Type B pancreatic cell (in vitro differentiated cells): Measurements from ENCODE around the gene HPCAL1. TPM values are rescaled to one million over a fixed set of nuclear protein-coding genes. Genes with fewer than 3 reads are reported as not detected.

Experiments
- DNase-seq: peaks from one replicate; pipeline ENCODE4 v3.0.0; 2021; ENCODE audit warnings: mixed read lengths; ENCODE audit not compliant: unreplicated experiment; ENCODE audit errors: extremely low spot score
- H3K27ac Mint-ChIP-seq: 2 replicates; pipeline ENCODE4 v1.8.0; 2021; ENCODE audit warnings: mild to moderate bottlenecking, mixed read lengths
- H3K27me3 Mint-ChIP-seq: 2 replicates; pipeline ENCODE4 v1.8.0; 2021; ENCODE audit warnings: mixed read lengths
- H3K36me3 Mint-ChIP-seq: 2 replicates; pipeline ENCODE4 v1.8.0; 2021; ENCODE audit warnings: mixed read lengths
- H3K4me1 Mint-ChIP-seq: one replicate; pipeline ENCODE4 v1.8.0; 2021; ENCODE audit warnings: mixed read lengths; ENCODE audit not compliant: unreplicated experiment
- H3K4me3 Mint-ChIP-seq: 2 replicates; pipeline ENCODE4 v1.8.0; 2021; ENCODE audit warnings: mild to moderate bottlenecking, mixed read lengths
- H3K9me3 Mint-ChIP-seq: 2 replicates; pipeline ENCODE4 v1.8.0; 2021; ENCODE audit warnings: mixed read lengths
- CTCF ChIP-seq: fragments of 200-600 bp; sonication (generic); conservative IDR thresholded peaks from 2 replicates; pipeline ENCODE4 v1.5.0; 2021; ENCODE audit warnings: antibody characterized with exemption, mild to moderate bottlenecking
- total RNA-seq: library from RNA; stranded (reverse); gene quantifications from 2 replicates; pipeline ENCODE4 v1.2.1, GENCODE V29; 2021; ENCODE audit warnings: low replicate concordance

HPCAL1 gene
- total RNA-seq, 1 donor from 2014 or later, result 17.8 TPM

GRCh38 chr2:10305715-10306114, 3.0 kb downstream of the HPCAL1 start:
- no peak for DNase-seq
- H3K4me3 Mint-ChIP-seq, result peak overlapping the region; percentile 89
- peaks cover 44% of the 10 kb centered on the region for H3K27me3 Mint-ChIP-seq

DNA sequence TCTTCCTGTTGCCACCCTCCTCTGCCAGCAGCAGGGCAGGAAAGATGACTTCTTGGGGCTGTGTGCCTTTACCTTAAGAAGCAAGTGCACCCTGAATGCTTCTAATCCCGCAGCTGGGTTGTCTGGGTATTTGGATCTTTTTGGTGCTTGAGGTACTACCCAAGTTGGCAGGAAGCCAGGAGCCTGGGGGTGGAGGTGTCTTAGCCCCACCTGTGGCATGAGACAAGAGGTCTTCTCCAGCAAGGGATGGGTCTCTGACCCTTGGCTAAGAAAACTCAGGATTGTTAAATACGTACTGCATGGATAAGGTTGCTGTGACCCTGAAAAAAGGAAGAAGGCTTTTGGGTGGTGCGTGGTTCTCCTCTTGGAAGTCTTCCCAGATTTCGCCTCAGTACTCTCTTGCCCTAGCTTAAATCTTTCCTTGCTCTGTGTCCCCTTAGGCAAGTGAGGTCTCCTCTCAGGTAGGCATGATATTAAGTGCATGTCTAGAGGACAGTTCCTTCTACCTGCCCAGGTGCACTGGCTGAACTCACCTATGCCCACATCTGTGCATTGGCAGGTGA, 4.3 kb downstream of the HPCAL1 start:
- no peaks in the 10 kb centered on the region for H3K9me3 Mint-ChIP-seq
- H3K27ac Mint-ChIP-seq, result no peak overlapping the region
- H3K27me3 Mint-ChIP-seq, result peaks cover 44% of the 10 kb centered on the region
- no peak for TF ChIP-seq CTCF
- no peak for DNase-seq
- no peak overlapping the region for H3K4me3 Mint-ChIP-seq
- no peaks in the 10 kb centered on the region for H3K36me3 Mint-ChIP-seq
- H3K4me1 Mint-ChIP-seq, result peaks cover 11% of the 10 kb centered on the region

More at GRCh38 chr2:10305715-10306114, 3.0 kb downstream of the HPCAL1 start:
- Mint-ChIP-seq H3K4me1 (peaks cover 14% of the 10 kb centered on the region), H3K27ac (no peak overlapping the region), H3K9me3 (no peaks in the 10 kb centered on the region), H3K36me3 (no peaks in the 10 kb centered on the region)
- peak; percentile 42 for TF ChIP-seq CTCF

GRCh38 chr2:10307561-10308156, 5.0 kb downstream of the HPCAL1 start:
- Mint-ChIP-seq H3K36me3 (no peaks in the 10 kb centered on the region), H3K4me3 (no peak overlapping the region), H3K27ac (no peak overlapping the region), H3K27me3 (peaks cover 44% of the 10 kb centered on the region), H3K9me3 (no peaks in the 10 kb centered on the region), H3K4me1 (peaks cover 11% of the 10 kb centered on the region)
- TF ChIP-seq CTCF, result no peak
- no peak for DNase-seq

GRCh38 chr2:10308866-10309265, 6.2 kb downstream of the HPCAL1 start:
- Mint-ChIP-seq H3K4me1 (peaks cover 11% of the 10 kb centered on the region), H3K27ac (no peak overlapping the region), H3K27me3 (peaks cover 38% of the 10 kb centered on the region), H3K9me3 (no peaks in the 10 kb centered on the region), H3K36me3 (no peaks in the 10 kb centered on the region), H3K4me3 (no peak overlapping the region)
- TF ChIP-seq CTCF, result no peak
- no peak for DNase-seq

- Mint-ChIP-seq H3K4me3 (no peak overlapping the region), H3K36me3 (no peaks in the 10 kb centered on the region), H3K4me1 (peaks cover 11% of the 10 kb centered on the region)
These were observed 6.6 kb downstream of the HPCAL1 start for GRCh38 chr2:10309286-10309685.

More at GRCh38 chr2:10309286-10309685, 6.6 kb downstream of the HPCAL1 start:
- DNase-seq, result no peak
- Mint-ChIP-seq H3K27ac (no peak overlapping the region), H3K27me3 (peaks cover 37% of the 10 kb centered on the region), H3K9me3 (no peaks in the 10 kb centered on the region)
- TF ChIP-seq CTCF, result no peak
